K562 (cell line): ENCODE results near the gene ADGRD1. TPM values are rescaled to one million over a fixed set of nuclear protein-coding genes. Genes with fewer than 3 reads are reported as not detected.

Source experiments
- ATAC-seq: fragments of 200-7000 bp; cut with Tn5 transposase; 3 replicates; pipeline ENCODE4 v1.9.1; 2020; ENCODE audit warnings: moderate library complexity
- BruUV-seq: library from RNA; stranded (reverse); fragments of 400-500 nt; replicated peaks from 2 replicates; lab custom pipeline; 2021; lab: Mats Ljungman, UMichigan
- CTCF ChIA-PET: fragments of 300-600 bp; formaldehyde crosslinking; extraction: SDS; loops from one replicate; lab custom pipeline; 2021; ENCODE audit warnings: low intra/inter-chr PET ratio; lab: Yijun Ruan, JAX
- POLR2A ChIA-PET: fragments of 300-600, 350-650 bp; sonication (Branson Sonifier 250); formaldehyde crosslinking; extraction: SDS; loops from one replicate; lab custom pipeline; 2021; ENCODE audit warnings: antibody characterized with exemption, inconsistent platforms; lab: Yijun Ruan, JAX
- DNase-seq, 4 experiments: peaks; one replicate each; pipeline versions ENCODE4 v3.0.0 to v3.0.0-alpha.2; 2011 to 2018; ENCODE audit warnings: low spot score in 3 of 4, mixed read lengths in 3 of 4; ENCODE audit errors: extremely low read depth in 1 of 4
- FAIRE-seq: peaks from 2 replicates; lab custom pipeline; 2011; peaks lifted over from hg19 to GRCh38; lab: Jason Lieb, UNC
- H2AFZ ChIP-seq: 2 replicates; pipeline ENCODE4 v1.6.0; 2011; ENCODE audit warnings: low read depth, low read length, control low read depth, inconsistent platforms
- H3K27ac ChIP-seq: fragments of 200-600 bp; 3 replicates; pipeline ENCODE4 v1.8.0; 2011; ENCODE audit warnings: low read depth, mild to moderate bottlenecking, control low read depth, inconsistent platforms, low read length, moderate library complexity, mixed read lengths; ENCODE audit errors: extremely low read depth
- H3K27me3 ChIP-seq, 2 experiments: fragments of 300-600 bp in 1 of 2; 2 replicates in 1 of 2; 3 replicates in 1 of 2; pipeline versions ENCODE4 v1.6.0 to v1.8.0; 2011; ENCODE audit warnings: inconsistent platforms in 2 of 2, low read length in 2 of 2, mild to moderate bottlenecking in 1 of 2, mixed read lengths in 1 of 2, moderate library complexity in 1 of 2; ENCODE audit not compliant: control insufficient read depth in 2 of 2, insufficient read depth in 2 of 2
- H3K36me3 ChIP-seq: fragments of 300-600 bp; 3 replicates; pipeline ENCODE4 v1.8.0; 2011; ENCODE audit warnings: mild to moderate bottlenecking, low read length, inconsistent platforms; ENCODE audit not compliant: control insufficient read depth, insufficient read depth
- H3K4me1 ChIP-seq, 2 experiments: fragments of 200-600 bp in 1 of 2; replicated peaks in 1 of 2; 2 replicates in 1 of 2; 3 replicates in 1 of 2; pipeline versions ENCODE4 v1.5.1 to v1.8.0; 2011; ENCODE audit warnings: inconsistent platforms in 2 of 2, low read length in 2 of 2, mild to moderate bottlenecking in 1 of 2, mixed read lengths in 1 of 2, moderate library complexity in 1 of 2; ENCODE audit not compliant: control insufficient read depth in 2 of 2, insufficient read depth in 2 of 2
- H3K4me2 ChIP-seq: 2 replicates; pipeline ENCODE4 v1.6.1; 2011; ENCODE audit warnings: low read length, control low read depth, inconsistent platforms, mixed read lengths; ENCODE audit not compliant: insufficient read depth
- H3K4me3 ChIP-seq: fragments of 200-600 bp; sonication (generic), shearing (Covaris generic); 2 replicates; pipeline ENCODE4 v1.5.1; 2016; ENCODE audit warnings: control low read depth, inconsistent platforms
- H3K79me2 ChIP-seq: fragments of 200-600 bp; 3 replicates; pipeline ENCODE4 v1.8.0; 2011; ENCODE audit warnings: low read length, inconsistent platforms; ENCODE audit not compliant: control insufficient read depth, insufficient read depth
- H3K9ac ChIP-seq, 2 experiments: 2 replicates each; pipeline versions ENCODE4 v1.6.0 to v1.6.1; 2011; ENCODE audit warnings: low read depth in 2 of 2, low read length in 2 of 2, control low read depth in 1 of 2, inconsistent platforms in 1 of 2, mild to moderate bottlenecking in 1 of 2, mixed read lengths in 1 of 2; ENCODE audit not compliant: insufficient read depth in 1 of 2
- H3K9me1 ChIP-seq: one replicate; pipeline ENCODE4 v1.6.0; 2011; ENCODE audit warnings: inconsistent platforms, mild to moderate bottlenecking, low read length, moderate library complexity; ENCODE audit not compliant: control insufficient read depth, insufficient read depth
- H3K9me3 ChIP-seq: replicated peaks from 2 replicates; pipeline ENCODE4 v1.5.1; 2011; ENCODE audit warnings: low read depth, low read length, inconsistent platforms; ENCODE audit not compliant: control insufficient read depth, insufficient read depth
- H4K20me1 ChIP-seq: replicated peaks from 2 replicates; pipeline ENCODE4 v1.6.1; 2011; ENCODE audit warnings: low read length, inconsistent platforms, mixed read lengths; ENCODE audit not compliant: control insufficient read depth, insufficient read depth
- CHAMP1 ChIP-seq: fragments of 450-650 bp; IDR thresholded peaks from 2 replicates; pipeline ENCODE4 v1.6.1; 2016; ENCODE audit warnings: mild to moderate bottlenecking
- CUX1 ChIP-seq: fragments of 200-800 bp; sonication (Bioruptor generic); IDR thresholded peaks from 2 replicates; pipeline ENCODE4 v1.6.1; 2016; ENCODE audit warnings: missing genetic modification characterization, missing compliant biosample characterization
- EHMT2 ChIP-seq: fragments of 450-650 bp; IDR thresholded peaks from 2 replicates; pipeline ENCODE4 v1.6.1; 2018; ENCODE audit warnings: antibody characterized with exemption
- HES1 ChIP-seq: fragments of 450-650 bp; IDR thresholded peaks from 2 replicates; pipeline ENCODE4 v1.6.1; 2016; ENCODE audit warnings: low read depth, mild to moderate bottlenecking, moderate library complexity
- HINFP ChIP-seq: fragments of 450-650 bp; conservative IDR thresholded peaks from 2 replicates; pipeline ENCODE4 v1.6.1; 2016; ENCODE audit warnings: missing genetic modification characterization, low read depth, mild to moderate bottlenecking, control low read depth, missing compliant biosample characterization
- HNRNPLL ChIP-seq: fragments of 200-400 bp; formaldehyde crosslinking; IDR thresholded peaks from 2 replicates; pipeline ENCODE4 v1.6.1; 2017; ENCODE audit warnings: low read length, low read depth, mild to moderate bottlenecking; ENCODE audit not compliant: poor library complexity, severe bottlenecking
- KLF6 ChIP-seq: fragments of 250-450 bp; sonication (Bioruptor Pico); IDR thresholded peaks from 2 replicates; pipeline ENCODE4 v1.4.0; 2020; ENCODE audit warnings: mild to moderate bottlenecking, moderate library complexity, borderline replicate concordance
- NFRKB ChIP-seq: fragments of 450-650 bp; IDR thresholded peaks from 2 replicates; pipeline ENCODE4 v1.6.1; 2016; ENCODE audit warnings: low read depth
- PCBP1 ChIP-seq: fragments of 200-400 bp; formaldehyde crosslinking; IDR thresholded peaks from 2 replicates; pipeline ENCODE4 v1.6.1; 2018; ENCODE audit warnings: mild to moderate bottlenecking, low read depth, low read length; ENCODE audit not compliant: poor library complexity, severe bottlenecking
- SMAD1 ChIP-seq: fragments of 150-350 bp; IDR thresholded peaks from 2 replicates; pipeline ENCODE4 v1.6.1; 2014; ENCODE audit warnings: low read length, low read depth; ENCODE audit not compliant: partially characterized antibody
- SUPT5H ChIP-seq: fragments of 450-650 bp; IDR thresholded peaks from 2 replicates; pipeline ENCODE4 v1.6.1; 2016
- in situ Hi-C: fragments of 300-500 bp; cut with MboI; formaldehyde crosslinking; loops from 4 replicates; pipeline ENCODE4 v1.15.0; 2018; ENCODE audit warnings: inconsistent platforms, mixed read lengths
- intact Hi-C: fragments of 100-400 bp; cut with micrococcal nuclease; formaldehyde crosslinking; loops from 2 replicates; pipeline ENCODE4 v1.14.2; 2022
- polyA plus RNA-seq, 8 experiments: library from polyadenylated mRNA; depleted of rRNA in 4 of 8; stranded (reverse) in 5 of 8; unstranded in 3 of 8; fragments of >200 nt; fragmentation: Nextera tagmentation in 2 of 8; fragmentation: Illumina TruSeq in 1 of 8; extraction: Ambion mirVana in 2 of 8; extraction: Trizol in 1 of 8; gene quantifications; 2 replicates each; pipeline versions ENCODE4 v1.2.1 to v1.2.3, GENCODE V29; 2011 to 2014; ENCODE audit warnings: inconsistent platforms in 1 of 8, missing spikeins in 1 of 8
- total RNA-seq, 7 experiments: library from RNA; depleted of rRNA in 6 of 7; stranded (reverse); fragments of >200 nt in 6 of 7; fragmentation: Illumina TruSeq in 2 of 7; extraction: Trizol in 2 of 7; gene quantifications; 2 replicates each; pipeline versions ENCODE4 v1.2.1 to v1.2.3, GENCODE V29; 2011 to 2021; ENCODE audit warnings: low replicate concordance in 1 of 7

The ADGRD1 gene
- total and polyA plus RNA-seq, 9 of the 15 experiments (the other 6 are each of a cell fraction or from before 2014, with no cell fraction given) = 1.7 to 11.7 (median 3.3) TPM

- no peak for DNase-seq
- Histone ChIP-seq H3K9me1 (no peaks in the 10 kb centered on the region), H2AFZ (no peak overlapping the region), H3K9me3 (no peaks in the 10 kb centered on the region; the same call in 1 of the 2 replicates), H3K36me3 (no peaks in the 10 kb centered on the region), H3K27ac (no peak overlapping the region), H3K4me3 (no peak overlapping the region), H3K4me2 (no peak overlapping the region), H3K27me3 (peaks cover 0 to 27% of the 10 kb centered on the region in 2 experiments; a peak in 3 of 5 replicates), H3K4me1 (no peaks in the 10 kb centered on the region), H3K79me2 (no peaks in the 10 kb centered on the region), H3K9ac (no peak overlapping the region), H4K20me1 (no peaks in the 10 kb centered on the region)
- ChIA-PET CTCF (no interaction called here), POLR2A (no interaction called here)
- no peak for ATAC-seq
- no TSS peak for BruUV-seq
- FAIRE-seq = no peak
- intact Hi-C loops (no loop called here), in situ Hi-C loops (no loop called here)
- TF ChIP-seq SMAD1 (no peak), HNRNPLL (no peak), CHAMP1 (no peak), HES1 (no peak), NFRKB (no peak), HINFP (no peak), PCBP1 (no peak), CUX1 (CRISPR knock-in tag) (no peak), EHMT2 (no peak), KLF6 (CRISPR knock-in tag) (no peak), SUPT5H (no peak)
These were observed 221.2 kb downstream of the ADGRD1 start for GRCh38 chr12:131174901-131175300.
